Neural cell (in vitro differentiated cells): ENCODE results near the gene RTL1. TPM values are rescaled to one million over a fixed set of nuclear protein-coding genes. Genes with fewer than 3 reads are reported as not detected.

ENCODE experiments used
- H2AFZ ChIP-seq: fragments of 200-600, 300-800 bp; sonication (generic), shearing (Covaris generic); 2 replicates; pipeline ENCODE4 v1.6.0; 2014; ENCODE audit warnings: low read depth, mild to moderate bottlenecking, antibody characterized with exemption, low read length, moderate library complexity
- H3F3A ChIP-seq: fragments of 200-600 bp; shearing (Covaris generic); 2 replicates; pipeline ENCODE4 v1.6.1; 2016; ENCODE audit warnings: mild to moderate bottlenecking, moderate library complexity, mixed read lengths, antibody characterized with exemption, low read length; ENCODE audit not compliant: insufficient read depth, poor library complexity, severe bottlenecking
- H3K27ac ChIP-seq: fragments of 200-600, 300-800 bp; sonication (generic), shearing (Covaris generic); 2 replicates; pipeline ENCODE4 v1.5.1; 2014; ENCODE audit warnings: mild to moderate bottlenecking, low read length, moderate library complexity
- H3K27me3 ChIP-seq: fragments of 300-800, 200-600 bp; sonication (generic), shearing (Covaris generic); 2 replicates; pipeline ENCODE4 v1.6.0; 2014; ENCODE audit warnings: mild to moderate bottlenecking, low read depth, low read length, moderate library complexity; ENCODE audit not compliant: insufficient read depth
- H3K36me3 ChIP-seq: fragments of 300-800, 200-600 bp; sonication (generic), shearing (Covaris generic); 2 replicates; pipeline ENCODE4 v1.5.1; 2014; ENCODE audit warnings: mild to moderate bottlenecking, antibody characterized with exemption, low read length, moderate library complexity; ENCODE audit not compliant: insufficient read depth
- H3K4me2 ChIP-seq: fragments of 300-800, 200-600 bp; sonication (generic), shearing (Covaris generic); 2 replicates; pipeline ENCODE4 v1.6.0; 2014; ENCODE audit warnings: mild to moderate bottlenecking, low read length
- H3K4me3 ChIP-seq: fragments of 300-800, 200-600 bp; sonication (generic), shearing (Covaris generic); 2 replicates; pipeline ENCODE4 v1.5.1; 2014; ENCODE audit warnings: mild to moderate bottlenecking, low read length, moderate library complexity
- H3K79me2 ChIP-seq: fragments of 200-600 bp; shearing (Covaris generic); replicated peaks from 2 replicates; pipeline ENCODE4 v1.6.0; 2014; ENCODE audit warnings: mild to moderate bottlenecking, low read length, moderate library complexity; ENCODE audit not compliant: insufficient read depth
- H3K9ac ChIP-seq: fragments of 300-800, 200-600 bp; sonication (generic), shearing (Covaris generic); 2 replicates; pipeline ENCODE4 v1.6.1; 2016; ENCODE audit warnings: mild to moderate bottlenecking, low read length, mixed read lengths
- H3K9me2 ChIP-seq: fragments of 200-600 bp; shearing (Covaris generic); 2 replicates; pipeline ENCODE4 v1.6.1; 2016; ENCODE audit warnings: mild to moderate bottlenecking, low read length, mixed read lengths; ENCODE audit not compliant: insufficient read depth
- H3K9me3 ChIP-seq: fragments of 200-600, 300-800 bp; sonication (generic), shearing (Covaris generic); 2 replicates; pipeline ENCODE4 v1.6.1; 2016; ENCODE audit warnings: mild to moderate bottlenecking, mixed run types, low read length, moderate library complexity, mixed read lengths
- H4K20me1 ChIP-seq: fragments of 200-600 bp; shearing (Covaris generic); 2 replicates; pipeline ENCODE4 v1.6.1; 2016; ENCODE audit warnings: mild to moderate bottlenecking, mixed run types; ENCODE audit not compliant: insufficient read depth
- EP300 ChIP-seq: fragments of 450-650 bp; conservative IDR thresholded peaks from 2 replicates; pipeline ENCODE4 v1.6.1; 2014; ENCODE audit warnings: antibody characterized with exemption, mild to moderate bottlenecking, moderate library complexity; ENCODE audit not compliant: poor library complexity, severe bottlenecking
- EZH2 ChIP-seq: fragments of 200-600, 300-800 bp; shearing (Covaris generic), sonication (generic); IDR thresholded peaks from 2 replicates; pipeline ENCODE4 v1.6.1; 2014; ENCODE audit warnings: antibody characterized with exemption, low read length, borderline replicate concordance, mild to moderate bottlenecking; ENCODE audit not compliant: insufficient read depth, poor library complexity, severe bottlenecking
- MXI1 ChIP-seq: fragments of 450-650 bp; conservative IDR thresholded peaks from 2 replicates; pipeline ENCODE4 v1.6.1; 2014; ENCODE audit warnings: antibody characterized with exemption, mild to moderate bottlenecking; ENCODE audit not compliant: poor library complexity, severe bottlenecking
- POLR2AphosphoS5 ChIP-seq: IDR thresholded peaks from 2 replicates; pipeline ENCODE4 v1.6.1; 2012
- RAD21 ChIP-seq: fragments of 450-650 bp; conservative IDR thresholded peaks from 2 replicates; pipeline ENCODE4 v1.6.1; 2014; ENCODE audit warnings: antibody characterized with exemption, mild to moderate bottlenecking, moderate library complexity
- SMC3 ChIP-seq: fragments of 450-650 bp; conservative IDR thresholded peaks from 2 replicates; pipeline ENCODE4 v1.6.1; 2014; ENCODE audit warnings: antibody characterized with exemption, mild to moderate bottlenecking, moderate library complexity; ENCODE audit not compliant: poor library complexity
- TAF1 ChIP-seq: IDR thresholded peaks from 2 replicates; pipeline ENCODE4 v1.6.1; 2012; ENCODE audit warnings: low read depth
- polyA plus RNA-seq: library from polyadenylated mRNA; depleted of rRNA; stranded (reverse); fragments of >200 nt; gene quantifications from 2 replicates; pipeline ENCODE4 v1.2.3, GENCODE V29; 2014
- TF ChIP-seq, protein P1 (sequence below): IDR thresholded peaks from 2 replicates; pipeline ENCODE4 v1.6.1; 2012; ENCODE audit warnings: borderline replicate concordance
- TF ChIP-seq, protein P2 (sequence below): fragments of 450-650 bp; IDR thresholded peaks from 2 replicates; pipeline ENCODE4 v1.5.1; 2014; ENCODE audit warnings: antibody characterized with exemption, mild to moderate bottlenecking, moderate library complexity; ENCODE audit not compliant: poor library complexity, severe bottlenecking

The RTL1 gene
- polyA plus RNA-seq, 1 donor from 2014 or later, result not detected

DNA sequence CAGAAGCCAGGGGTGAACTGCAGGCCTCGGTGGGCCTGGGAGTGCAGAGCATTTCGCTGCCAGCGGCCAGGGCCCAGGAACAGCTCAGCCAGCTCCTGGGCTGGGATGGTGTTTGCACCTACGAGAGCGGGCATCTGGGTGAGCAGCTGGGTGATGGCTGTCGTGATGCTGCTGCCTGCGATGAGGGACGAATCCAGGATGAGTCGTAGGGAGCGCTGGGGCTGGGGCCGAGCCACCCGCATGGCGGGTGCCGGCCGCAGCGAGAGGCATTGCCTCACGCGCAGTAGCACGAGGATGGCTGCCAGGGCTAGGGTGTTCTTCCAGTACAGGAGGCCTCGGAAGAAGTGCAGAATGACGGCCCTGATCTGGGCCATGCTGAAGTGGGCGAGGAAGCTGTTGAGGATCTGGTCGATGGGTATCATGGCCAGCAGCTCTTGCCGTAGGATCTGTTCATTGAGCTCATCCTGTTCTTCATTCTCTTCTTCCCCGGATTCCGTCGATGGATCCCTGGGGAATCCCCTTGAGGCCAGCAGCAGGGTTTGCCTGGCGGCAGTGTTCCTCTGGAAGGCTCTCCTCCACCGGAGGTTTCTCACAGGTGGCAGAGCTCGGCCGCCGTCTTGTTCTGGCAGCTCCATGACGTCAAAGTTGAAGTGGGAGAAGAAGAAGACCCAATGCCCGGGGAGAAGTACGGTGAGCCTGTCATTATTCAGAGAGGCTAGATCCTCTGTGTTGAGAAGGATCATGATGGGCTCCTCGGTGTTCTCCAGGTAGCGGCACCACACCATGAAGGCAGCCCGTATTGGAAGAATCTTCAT lies 22.1 kb downstream of the RTL1 start:
- no peak overlapping the region for H2AFZ ChIP-seq
- H3K4me3 ChIP-seq, result no peak overlapping the region
- no peaks in the 10 kb centered on the region for H3F3A ChIP-seq
- no peak overlapping the region for H3K9ac ChIP-seq
- no peak overlapping the region for H3K27ac ChIP-seq
- TF ChIP-seq EZH2 (no peak), SMC3 (no peak), MXI1 (no peak), EP300 (no peak), POLR2AphosphoS5 (no peak), TAF1 (no peak), RAD21 (no peak)
- TF ChIP-seq, protein P1, sequence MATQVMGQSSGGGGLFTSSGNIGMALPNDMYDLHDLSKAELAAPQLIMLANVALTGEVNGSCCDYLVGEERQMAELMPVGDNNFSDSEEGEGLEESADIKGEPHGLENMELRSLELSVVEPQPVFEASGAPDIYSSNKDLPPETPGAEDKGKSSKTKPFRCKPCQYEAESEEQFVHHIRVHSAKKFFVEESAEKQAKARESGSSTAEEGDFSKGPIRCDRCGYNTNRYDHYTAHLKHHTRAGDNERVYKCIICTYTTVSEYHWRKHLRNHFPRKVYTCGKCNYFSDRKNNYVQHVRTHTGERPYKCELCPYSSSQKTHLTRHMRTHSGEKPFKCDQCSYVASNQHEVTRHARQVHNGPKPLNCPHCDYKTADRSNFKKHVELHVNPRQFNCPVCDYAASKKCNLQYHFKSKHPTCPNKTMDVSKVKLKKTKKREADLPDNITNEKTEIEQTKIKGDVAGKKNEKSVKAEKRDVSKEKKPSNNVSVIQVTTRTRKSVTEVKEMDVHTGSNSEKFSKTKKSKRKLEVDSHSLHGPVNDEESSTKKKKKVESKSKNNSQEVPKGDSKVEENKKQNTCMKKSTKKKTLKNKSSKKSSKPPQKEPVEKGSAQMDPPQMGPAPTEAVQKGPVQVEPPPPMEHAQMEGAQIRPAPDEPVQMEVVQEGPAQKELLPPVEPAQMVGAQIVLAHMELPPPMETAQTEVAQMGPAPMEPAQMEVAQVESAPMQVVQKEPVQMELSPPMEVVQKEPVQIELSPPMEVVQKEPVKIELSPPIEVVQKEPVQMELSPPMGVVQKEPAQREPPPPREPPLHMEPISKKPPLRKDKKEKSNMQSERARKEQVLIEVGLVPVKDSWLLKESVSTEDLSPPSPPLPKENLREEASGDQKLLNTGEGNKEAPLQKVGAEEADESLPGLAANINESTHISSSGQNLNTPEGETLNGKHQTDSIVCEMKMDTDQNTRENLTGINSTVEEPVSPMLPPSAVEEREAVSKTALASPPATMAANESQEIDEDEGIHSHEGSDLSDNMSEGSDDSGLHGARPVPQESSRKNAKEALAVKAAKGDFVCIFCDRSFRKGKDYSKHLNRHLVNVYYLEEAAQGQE, result no peak
- TF ChIP-seq, protein P2, sequence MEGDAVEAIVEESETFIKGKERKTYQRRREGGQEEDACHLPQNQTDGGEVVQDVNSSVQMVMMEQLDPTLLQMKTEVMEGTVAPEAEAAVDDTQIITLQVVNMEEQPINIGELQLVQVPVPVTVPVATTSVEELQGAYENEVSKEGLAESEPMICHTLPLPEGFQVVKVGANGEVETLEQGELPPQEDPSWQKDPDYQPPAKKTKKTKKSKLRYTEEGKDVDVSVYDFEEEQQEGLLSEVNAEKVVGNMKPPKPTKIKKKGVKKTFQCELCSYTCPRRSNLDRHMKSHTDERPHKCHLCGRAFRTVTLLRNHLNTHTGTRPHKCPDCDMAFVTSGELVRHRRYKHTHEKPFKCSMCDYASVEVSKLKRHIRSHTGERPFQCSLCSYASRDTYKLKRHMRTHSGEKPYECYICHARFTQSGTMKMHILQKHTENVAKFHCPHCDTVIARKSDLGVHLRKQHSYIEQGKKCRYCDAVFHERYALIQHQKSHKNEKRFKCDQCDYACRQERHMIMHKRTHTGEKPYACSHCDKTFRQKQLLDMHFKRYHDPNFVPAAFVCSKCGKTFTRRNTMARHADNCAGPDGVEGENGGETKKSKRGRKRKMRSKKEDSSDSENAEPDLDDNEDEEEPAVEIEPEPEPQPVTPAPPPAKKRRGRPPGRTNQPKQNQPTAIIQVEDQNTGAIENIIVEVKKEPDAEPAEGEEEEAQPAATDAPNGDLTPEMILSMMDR, result no peak
- peaks cover 3% of the 10 kb centered on the region for H3K9me3 ChIP-seq
- H3K27me3 ChIP-seq, result no peaks in the 10 kb centered on the region
- no peaks in the 10 kb centered on the region for H3K9me2 ChIP-seq
- no peaks in the 10 kb centered on the region for H3K79me2 ChIP-seq
- H3K36me3 ChIP-seq, result no peaks in the 10 kb centered on the region
- H3K4me2 ChIP-seq, result no peak overlapping the region
- H4K20me1 ChIP-seq, result no peaks in the 10 kb centered on the region

DNA sequence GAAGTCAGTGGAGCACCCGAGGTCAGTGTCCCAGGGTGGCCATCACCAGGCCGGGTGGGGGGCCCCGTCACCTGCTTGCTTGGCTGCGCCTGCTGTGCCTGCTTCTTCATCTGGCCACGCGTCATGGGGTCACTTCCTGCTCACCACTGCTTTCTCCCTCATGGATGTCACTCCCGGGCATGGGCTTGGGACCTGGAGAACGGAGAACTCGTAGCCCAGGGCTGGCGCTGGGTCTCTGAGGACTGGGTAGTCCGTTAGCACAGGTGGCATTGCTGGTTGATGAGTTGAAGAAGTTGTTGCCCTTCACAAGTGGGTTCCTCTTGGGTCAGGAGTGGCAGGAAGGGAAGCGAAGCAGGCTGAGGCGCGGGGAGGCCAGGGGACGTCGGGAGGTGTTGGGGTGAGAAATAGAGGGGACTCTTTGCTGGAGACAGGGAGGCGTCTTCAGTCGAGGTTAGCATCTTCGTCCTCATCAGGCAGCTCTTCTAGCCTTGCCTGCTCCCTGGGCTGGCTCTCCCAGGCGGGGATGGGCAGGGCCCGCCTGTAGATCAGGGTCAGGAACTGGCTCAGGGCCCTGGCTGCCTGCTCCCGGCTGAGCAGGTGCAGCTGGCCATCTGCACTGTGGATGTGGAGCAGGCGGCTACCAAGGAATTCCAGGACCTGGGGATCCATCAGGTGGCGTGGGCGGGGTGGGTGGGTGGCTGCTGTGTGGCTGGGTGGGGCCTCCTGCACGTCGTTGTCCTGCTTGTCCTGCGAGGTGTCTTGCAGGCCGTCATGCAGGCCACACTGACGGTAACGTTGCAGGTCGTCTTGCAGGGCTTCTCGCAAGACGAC lies 23.0 kb downstream of the RTL1 start:
- H3K36me3 ChIP-seq, result no peaks in the 10 kb centered on the region

More for the DNA sequence above, 23.0 kb downstream of the RTL1 start:
- Histone ChIP-seq H3K27me3 (no peaks in the 10 kb centered on the region), H3K9ac (no peak overlapping the region), H3F3A (no peaks in the 10 kb centered on the region), H3K4me3 (no peak overlapping the region), H3K27ac (no peak overlapping the region), H4K20me1 (no peaks in the 10 kb centered on the region), H3K4me2 (no peak overlapping the region), H2AFZ (no peak overlapping the region), H3K79me2 (no peaks in the 10 kb centered on the region), H3K9me3 (peaks cover 3% of the 10 kb centered on the region), H3K9me2 (no peaks in the 10 kb centered on the region)
- TF ChIP-seq, protein P2, result no peak
